Loucy (cell line): ENCODE results near the gene OR2T29.
"Not testable (repeated sequence)": the region's sequence is repeated elsewhere in the genome, so short reads cannot be mapped to it uniquely, and the experiment has no call there.

ENCODE experiments used
- EZH2phosphoT487 ChIP-seq: fragments of 200-600 bp; IDR thresholded peaks from 2 replicates; pipeline ENCODE4 v1.6.1; 2018; ENCODE audit warnings: antibody characterized with exemption, mild to moderate bottlenecking, moderate library complexity, borderline replicate concordance
- TF ChIP-seq, protein P1 (sequence below): fragments of 200-600 bp; sonication (generic); conservative IDR thresholded peaks from 2 replicates; pipeline ENCODE4 v1.5.1; 2014; ENCODE audit warnings: mild to moderate bottlenecking, antibody characterized with exemption, low read length

GRCh38 chr1:248547383-248547782, 15.2 kb downstream of the OR2T29 start:
- TF ChIP-seq, protein P1, sequence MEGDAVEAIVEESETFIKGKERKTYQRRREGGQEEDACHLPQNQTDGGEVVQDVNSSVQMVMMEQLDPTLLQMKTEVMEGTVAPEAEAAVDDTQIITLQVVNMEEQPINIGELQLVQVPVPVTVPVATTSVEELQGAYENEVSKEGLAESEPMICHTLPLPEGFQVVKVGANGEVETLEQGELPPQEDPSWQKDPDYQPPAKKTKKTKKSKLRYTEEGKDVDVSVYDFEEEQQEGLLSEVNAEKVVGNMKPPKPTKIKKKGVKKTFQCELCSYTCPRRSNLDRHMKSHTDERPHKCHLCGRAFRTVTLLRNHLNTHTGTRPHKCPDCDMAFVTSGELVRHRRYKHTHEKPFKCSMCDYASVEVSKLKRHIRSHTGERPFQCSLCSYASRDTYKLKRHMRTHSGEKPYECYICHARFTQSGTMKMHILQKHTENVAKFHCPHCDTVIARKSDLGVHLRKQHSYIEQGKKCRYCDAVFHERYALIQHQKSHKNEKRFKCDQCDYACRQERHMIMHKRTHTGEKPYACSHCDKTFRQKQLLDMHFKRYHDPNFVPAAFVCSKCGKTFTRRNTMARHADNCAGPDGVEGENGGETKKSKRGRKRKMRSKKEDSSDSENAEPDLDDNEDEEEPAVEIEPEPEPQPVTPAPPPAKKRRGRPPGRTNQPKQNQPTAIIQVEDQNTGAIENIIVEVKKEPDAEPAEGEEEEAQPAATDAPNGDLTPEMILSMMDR, result not testable (repeated sequence)
- TF ChIP-seq EZH2phosphoT487, result not testable (repeated sequence)
